PFSK-1 (cell line): ENCODE measurements around the gene BNIPL.

Experiments used
- FOXP2 ChIP-seq: optimal IDR thresholded peaks from 2 replicates; pipeline ENCODE3; 2011; ENCODE audit warnings: borderline replicate concordance, control low read depth, inconsistent platforms; ENCODE audit not compliant: insufficient read depth; ENCODE audit errors: extremely low read length, extremely low read depth
- TF ChIP-seq, protein P1 (sequence below), 2 experiments: IDR thresholded peaks; 2 replicates each; pipeline versions ENCODE4 v1.6.1 to v1.8.0; 2011 to 2012; ENCODE audit warnings: low read depth in 2 of 2, low read length in 2 of 2, control low read depth in 1 of 2, inconsistent platforms in 1 of 2, mild to moderate bottlenecking in 1 of 2, moderate library complexity in 1 of 2; ENCODE audit not compliant: insufficient read depth in 1 of 2

DNA sequence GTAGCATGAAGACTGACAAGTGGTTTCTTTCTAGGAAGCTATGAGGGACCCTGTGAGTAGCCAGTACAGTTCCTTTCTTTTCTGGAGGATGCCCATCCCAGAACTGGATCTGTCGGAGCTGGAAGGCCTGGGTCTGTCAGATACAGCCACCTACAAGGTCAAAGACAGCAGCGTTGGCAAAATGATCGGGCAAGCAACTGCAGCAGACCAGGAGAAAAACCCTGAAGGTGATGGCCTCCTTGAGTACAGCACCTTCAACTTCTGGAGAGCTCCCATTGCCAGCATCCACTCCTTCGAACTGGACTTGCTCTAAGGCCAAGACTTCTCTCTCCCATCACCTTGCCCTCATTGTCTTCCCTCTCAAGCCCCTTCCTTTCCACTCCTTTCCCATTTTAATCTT lies 30.8 kb downstream of the BNIPL start:
- TF ChIP-seq, protein P1, sequence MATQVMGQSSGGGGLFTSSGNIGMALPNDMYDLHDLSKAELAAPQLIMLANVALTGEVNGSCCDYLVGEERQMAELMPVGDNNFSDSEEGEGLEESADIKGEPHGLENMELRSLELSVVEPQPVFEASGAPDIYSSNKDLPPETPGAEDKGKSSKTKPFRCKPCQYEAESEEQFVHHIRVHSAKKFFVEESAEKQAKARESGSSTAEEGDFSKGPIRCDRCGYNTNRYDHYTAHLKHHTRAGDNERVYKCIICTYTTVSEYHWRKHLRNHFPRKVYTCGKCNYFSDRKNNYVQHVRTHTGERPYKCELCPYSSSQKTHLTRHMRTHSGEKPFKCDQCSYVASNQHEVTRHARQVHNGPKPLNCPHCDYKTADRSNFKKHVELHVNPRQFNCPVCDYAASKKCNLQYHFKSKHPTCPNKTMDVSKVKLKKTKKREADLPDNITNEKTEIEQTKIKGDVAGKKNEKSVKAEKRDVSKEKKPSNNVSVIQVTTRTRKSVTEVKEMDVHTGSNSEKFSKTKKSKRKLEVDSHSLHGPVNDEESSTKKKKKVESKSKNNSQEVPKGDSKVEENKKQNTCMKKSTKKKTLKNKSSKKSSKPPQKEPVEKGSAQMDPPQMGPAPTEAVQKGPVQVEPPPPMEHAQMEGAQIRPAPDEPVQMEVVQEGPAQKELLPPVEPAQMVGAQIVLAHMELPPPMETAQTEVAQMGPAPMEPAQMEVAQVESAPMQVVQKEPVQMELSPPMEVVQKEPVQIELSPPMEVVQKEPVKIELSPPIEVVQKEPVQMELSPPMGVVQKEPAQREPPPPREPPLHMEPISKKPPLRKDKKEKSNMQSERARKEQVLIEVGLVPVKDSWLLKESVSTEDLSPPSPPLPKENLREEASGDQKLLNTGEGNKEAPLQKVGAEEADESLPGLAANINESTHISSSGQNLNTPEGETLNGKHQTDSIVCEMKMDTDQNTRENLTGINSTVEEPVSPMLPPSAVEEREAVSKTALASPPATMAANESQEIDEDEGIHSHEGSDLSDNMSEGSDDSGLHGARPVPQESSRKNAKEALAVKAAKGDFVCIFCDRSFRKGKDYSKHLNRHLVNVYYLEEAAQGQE (IDR thresholded peaks at IDR 0.05; ENCODE audit: insufficient read depth in 1 of 2, low read depth in 2 of 2, low read length in 2 of 2), result no peak
- TF ChIP-seq FOXP2, result no peak
